Effector CD4-positive, alpha-beta T cell (primary cell): Measurements from ENCODE around the gene DGCR2.
"Not testable (repeated sequence)": the region's sequence is repeated elsewhere in the genome, so short reads cannot be mapped to it uniquely, and the experiment has no call there.

Source experiments
- DNase-seq: peaks from one replicate; pipeline ENCODE4 v3.0.0-alpha.2; 2020

Gene DGCR2

GRCh38 chr22:19057999-19058491 is 64.2 kb downstream of the DGCR2 start:
- no peak for DNase-seq

- no peak for DNase-seq
These were observed 64.7 kb downstream of the DGCR2 start for GRCh38 chr22:19057539-19057938.

DNA sequence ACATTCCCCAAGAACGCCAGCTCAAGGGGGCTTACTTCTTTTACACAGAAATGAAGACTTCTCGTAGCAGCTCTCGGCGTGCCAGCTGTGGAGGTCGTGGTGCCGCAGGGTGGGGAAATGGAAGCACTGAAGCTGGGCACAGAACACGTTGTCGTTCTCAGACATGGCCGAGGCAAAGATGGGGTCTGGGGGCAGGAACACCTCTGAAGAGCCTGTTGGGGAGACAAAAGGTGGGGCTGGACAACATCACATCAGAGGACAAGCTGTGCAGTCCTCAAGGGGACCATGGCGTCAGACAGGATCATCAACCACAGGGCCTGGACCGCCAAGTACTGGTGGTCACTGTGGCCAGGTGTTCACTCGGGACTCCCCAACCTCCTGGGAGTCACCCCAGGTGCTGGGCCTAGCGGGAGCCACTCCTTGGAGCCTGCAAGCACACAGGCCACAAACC is 65.2 kb downstream of the DGCR2 start:
- no peak for DNase-seq

- DNase-seq, result no peak
These were observed 66.4 kb downstream of the DGCR2 start for GRCh38 chr22:19055801-19056200.

DNA sequence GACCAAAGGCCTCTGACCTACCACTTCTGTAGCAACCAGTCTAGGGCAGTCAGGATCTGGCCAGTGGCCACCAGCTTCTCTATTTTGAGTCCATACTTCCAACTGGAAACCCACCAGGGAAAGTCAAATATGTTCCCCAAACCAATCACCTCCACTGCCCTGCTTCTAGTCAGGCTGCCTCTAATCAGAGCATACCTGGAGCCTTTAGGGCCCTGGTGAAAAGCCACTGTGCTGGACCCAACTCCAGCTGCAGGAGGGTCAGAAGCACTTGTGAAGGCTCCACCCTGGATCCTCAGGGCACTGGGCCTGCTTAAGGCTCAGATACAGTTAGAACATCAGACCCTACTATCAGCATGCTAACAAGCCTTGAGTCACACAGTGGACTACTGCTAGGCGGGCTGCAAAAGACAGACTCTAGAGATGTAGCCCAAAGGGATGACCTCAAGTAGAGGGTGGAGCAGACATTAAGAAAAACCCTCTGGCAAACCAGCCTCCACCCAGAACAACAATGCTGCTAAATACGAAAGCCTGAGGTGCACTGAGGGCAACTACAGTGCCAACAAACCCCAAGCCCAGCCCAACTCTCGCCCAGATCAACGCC is 69.2 kb downstream of the DGCR2 start:
- no peak for DNase-seq

- no peak for DNase-seq
These were observed 70.7 kb downstream of the DGCR2 start for GRCh38 chr22:19051381-19052072.

DNA sequence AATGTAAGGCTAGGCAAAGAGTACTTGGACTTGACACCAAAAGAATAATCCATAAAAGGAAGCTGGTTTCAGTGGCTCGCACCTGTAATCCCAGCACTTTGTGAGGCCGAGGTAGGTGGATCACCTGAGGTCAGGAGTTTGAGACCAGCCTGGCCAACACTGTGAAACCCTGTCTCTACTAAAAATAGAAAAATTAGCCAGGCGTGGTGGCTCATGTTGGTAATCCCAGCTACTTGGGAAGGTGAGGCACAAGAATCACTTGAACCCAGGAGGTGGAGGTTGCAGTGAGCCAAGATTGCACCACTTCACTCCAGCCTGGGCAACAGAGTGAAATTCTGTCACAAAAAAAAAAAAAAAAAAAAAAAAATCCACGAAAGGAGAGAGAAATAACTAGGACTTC is 71.4 kb downstream of the DGCR2 start:
- DNase-seq, result not testable (repeated sequence)

DNA sequence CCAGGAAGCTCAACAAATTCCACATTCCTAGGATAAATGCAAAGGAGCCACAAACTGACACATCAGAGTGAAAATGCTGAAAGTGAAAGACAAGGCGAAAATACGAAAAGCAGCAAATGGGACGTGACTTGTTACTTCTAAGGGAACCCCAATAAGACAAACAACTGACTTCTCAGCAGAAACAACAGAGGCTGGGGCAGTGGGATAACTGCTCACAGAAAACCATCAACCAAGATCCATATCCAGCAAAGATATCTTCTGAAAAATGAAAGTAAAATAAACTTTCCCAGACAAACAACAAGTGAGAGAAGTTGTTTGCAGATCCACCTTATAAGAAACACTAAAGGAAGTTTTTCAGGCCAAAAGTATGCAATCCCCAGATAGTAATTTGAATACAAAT is 72.1 kb downstream of the DGCR2 start:
- no peak for DNase-seq

- DNase-seq, result no peak
These were observed 73.7 kb downstream of the DGCR2 start for GRCh38 chr22:19048531-19048930.

- no peak for DNase-seq
These were observed 74.2 kb downstream of the DGCR2 start for GRCh38 chr22:19047993-19048392.

GRCh38 chr22:19046719-19047609 is 75.2 kb downstream of the DGCR2 start:
- DNase-seq, result no peak

GRCh38 chr22:19046287-19046686 is 75.9 kb downstream of the DGCR2 start:
- DNase-seq, result no peak

GRCh38 chr22:19045094-19045493 is 77.1 kb downstream of the DGCR2 start:
- no peak for DNase-seq

DNA sequence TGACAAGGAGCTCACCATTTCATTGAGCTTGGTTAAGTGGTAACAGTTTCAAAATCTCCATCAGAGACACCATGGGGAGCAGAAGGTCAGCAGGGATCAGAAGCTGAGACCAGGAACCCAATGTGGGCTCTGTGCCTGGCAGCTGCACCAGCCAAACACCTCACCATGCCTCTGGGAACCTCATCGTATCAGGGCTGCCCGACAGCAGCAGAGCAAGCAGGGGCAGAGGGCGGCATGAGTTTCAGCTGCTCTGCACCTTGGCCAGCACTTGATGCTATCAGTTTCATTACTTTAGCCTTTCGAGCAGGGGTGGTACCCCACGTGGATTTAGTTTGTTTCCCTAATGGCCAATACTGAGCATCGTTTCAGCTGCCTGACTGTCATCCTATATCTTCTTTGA is 77.8 kb downstream of the DGCR2 start:
- DNase-seq, result no peak

GRCh38 chr22:19043121-19044085 is 78.8 kb downstream of the DGCR2 start:
- no peak for DNase-seq

DNA sequence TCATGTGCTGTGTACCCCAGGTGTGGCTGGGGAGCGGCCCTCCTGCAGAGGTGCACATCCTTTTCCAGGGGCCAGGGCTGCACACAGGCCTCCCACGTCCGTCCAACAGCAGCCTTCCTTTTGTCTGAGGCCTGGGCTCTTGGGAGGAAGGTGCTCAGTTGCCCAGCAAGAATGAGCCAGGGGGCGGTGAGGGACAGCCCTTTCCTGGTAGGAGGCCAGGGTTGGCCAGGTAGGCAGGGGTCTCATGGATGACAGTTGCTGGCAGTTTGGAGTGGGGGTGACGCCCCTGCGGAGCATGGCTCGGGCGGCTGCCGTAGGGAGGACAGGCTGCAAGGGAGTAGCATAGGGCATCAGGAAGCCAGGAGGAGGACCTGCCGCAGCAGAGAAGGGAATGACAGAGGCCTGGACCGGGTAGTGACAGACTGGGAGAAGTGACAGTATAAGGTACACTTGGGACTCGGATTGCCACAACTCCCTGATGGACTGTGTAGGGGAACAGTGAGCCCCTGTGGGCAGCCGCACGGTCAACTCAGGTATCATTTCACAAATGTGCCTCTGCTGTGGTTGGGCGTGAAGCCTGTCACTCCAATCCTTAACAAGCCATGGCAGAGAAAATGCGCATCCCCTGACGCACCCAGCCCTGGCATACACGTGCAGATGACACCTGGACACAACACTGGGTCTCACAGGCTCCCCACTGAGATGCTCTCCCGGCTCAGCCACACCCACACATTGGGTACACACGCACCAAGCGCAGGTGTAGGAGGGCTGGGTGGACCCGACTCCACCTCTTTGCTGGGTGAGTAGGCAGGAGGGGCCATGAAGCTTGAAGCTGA is 79.7 kb downstream of the DGCR2 start:
- no peak for DNase-seq

DNA sequence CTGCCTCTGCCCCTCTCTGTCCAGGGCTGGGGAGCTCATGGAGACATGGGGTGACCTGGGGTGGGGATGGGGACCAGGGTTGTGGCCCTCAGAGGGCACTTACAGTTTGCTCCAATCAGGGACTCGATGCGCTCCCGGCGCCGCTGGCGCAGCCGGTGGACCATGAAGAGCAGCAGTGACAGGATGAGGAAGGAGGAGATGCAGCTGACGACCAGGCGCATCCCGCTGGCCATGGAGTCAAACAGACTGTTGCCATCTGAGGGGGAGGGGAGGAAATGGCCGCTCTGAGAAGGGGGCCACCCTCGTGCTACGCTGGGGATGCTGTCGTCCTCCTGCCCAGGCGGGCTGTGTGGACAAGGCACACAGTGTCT is 80.5 kb downstream of the DGCR2 start:
- no peak for DNase-seq

GRCh38 chr22:19040888-19041703 is 81.1 kb downstream of the DGCR2 start:
- DNase-seq, result no peak

DNA sequence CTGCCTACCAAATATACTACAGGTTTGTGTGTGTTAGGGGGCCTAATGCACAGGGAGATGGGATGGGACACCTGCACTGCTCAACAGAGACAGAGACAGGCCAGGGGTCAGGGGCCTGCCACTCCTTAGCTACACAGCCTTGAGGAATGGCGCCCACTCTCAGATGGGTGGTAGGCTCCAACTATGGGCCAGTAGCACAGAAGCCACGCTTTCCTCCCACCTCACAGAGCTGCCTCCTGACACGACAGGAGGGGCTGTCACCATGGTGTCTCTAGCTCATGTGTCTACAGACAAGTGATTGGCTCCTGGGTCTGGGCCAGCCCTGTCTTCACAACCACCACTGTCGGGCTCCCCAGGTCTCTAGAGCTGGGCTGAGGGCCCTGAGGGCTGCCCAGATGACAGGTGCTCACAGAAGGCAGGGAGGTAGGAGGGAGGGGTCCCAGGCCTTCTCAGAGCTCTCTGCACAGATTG is 81.8 kb downstream of the DGCR2 start:
- no peak for DNase-seq

GRCh38 chr22:19039796-19040280 is 82.4 kb downstream of the DGCR2 start:
- DNase-seq, result no peak
